ENCODE measurements around the gene KIF14.
A peak's percentile ranks its signal among the peaks of the same experiment; 100 is the strongest.
"Not testable (repeated sequence)": the region's sequence is repeated elsewhere in the genome, so short reads cannot be mapped to it uniquely, and the experiment has no call there.

KIF14 gene

GRCh38 chr1:200630515-200630899, 10.0 kb upstream of the KIF14 start:
- DNase-seq: not testable (repeated sequence)

- DNase-seq: no peak
Measured at GRCh38 chr1:200629876-200630514, 9.4 kb upstream of the KIF14 start.

- peak; percentile 11 for DNase-seq
Measured at GRCh38 chr1:200628223-200628881, 7.8 kb upstream of the KIF14 start.

GRCh38 chr1:200627575-200628222, 7.1 kb upstream of the KIF14 start:
- no peak for DNase-seq

- DNase-seq: no peak
Measured at GRCh38 chr1:200626853-200627534, 6.4 kb upstream of the KIF14 start.

GRCh38 chr1:200625381-200625824, 4.9 kb upstream of the KIF14 start:
- DNase-seq: no peak

- DNase-seq: no peak
Measured at GRCh38 chr1:200624679-200625335, 4.3 kb upstream of the KIF14 start.

GRCh38 chr1:200619894-200620272, 668 bp downstream of the KIF14 start:
- no peak for DNase-seq

GRCh38 chr1:200610846-200611245, 9.7 kb downstream of the KIF14 start:
- DNase-seq: no peak

- no peak for DNase-seq
Measured at GRCh38 chr1:200602632-200603031, 17.9 kb downstream of the KIF14 start.

- no peak for DNase-seq
Measured at GRCh38 chr1:200590001-200590400, 30.6 kb downstream of the KIF14 start.

GRCh38 chr1:200588698-200589097, 31.9 kb downstream of the KIF14 start:
- no peak for DNase-seq

- no peak for DNase-seq
Measured at GRCh38 chr1:200564319-200564718, 56.2 kb downstream of the KIF14 start.

- DNase-seq: no peak
Measured at GRCh38 chr1:200561856-200562214, 58.7 kb downstream of the KIF14 start.

GRCh38 chr1:200558866-200559459, 61.6 kb downstream of the KIF14 start:
- no peak for DNase-seq

GRCh38 chr1:200556002-200556401, 64.5 kb downstream of the KIF14 start:
- DNase-seq: no peak

- DNase-seq: not testable (repeated sequence)
Measured at GRCh38 chr1:200552737-200553136, 67.8 kb downstream of the KIF14 start.

- no peak for DNase-seq
Measured at GRCh38 chr1:200550367-200550766, 70.2 kb downstream of the KIF14 start.

GRCh38 chr1:200547386-200547785, 73.2 kb downstream of the KIF14 start:
- no peak for DNase-seq

GRCh38 chr1:200546577-200546976, 74.0 kb downstream of the KIF14 start:
- DNase-seq: no peak

- DNase-seq: no peak
Measured at GRCh38 chr1:200542162-200542561, 78.4 kb downstream of the KIF14 start.

GRCh38 chr1:200540281-200540680, 80.3 kb downstream of the KIF14 start:
- DNase-seq: no peak

GRCh38 chr1:200538179-200538578, 82.4 kb downstream of the KIF14 start:
- DNase-seq: no peak

Data from T-helper 9 cell (primary cell).